ENCODE results near the gene ABCA2.
"Not testable (repeated sequence)": the region's sequence is repeated elsewhere in the genome, so short reads cannot be mapped to it uniquely, and the experiment has no call there.

The ABCA2 gene

DNA sequence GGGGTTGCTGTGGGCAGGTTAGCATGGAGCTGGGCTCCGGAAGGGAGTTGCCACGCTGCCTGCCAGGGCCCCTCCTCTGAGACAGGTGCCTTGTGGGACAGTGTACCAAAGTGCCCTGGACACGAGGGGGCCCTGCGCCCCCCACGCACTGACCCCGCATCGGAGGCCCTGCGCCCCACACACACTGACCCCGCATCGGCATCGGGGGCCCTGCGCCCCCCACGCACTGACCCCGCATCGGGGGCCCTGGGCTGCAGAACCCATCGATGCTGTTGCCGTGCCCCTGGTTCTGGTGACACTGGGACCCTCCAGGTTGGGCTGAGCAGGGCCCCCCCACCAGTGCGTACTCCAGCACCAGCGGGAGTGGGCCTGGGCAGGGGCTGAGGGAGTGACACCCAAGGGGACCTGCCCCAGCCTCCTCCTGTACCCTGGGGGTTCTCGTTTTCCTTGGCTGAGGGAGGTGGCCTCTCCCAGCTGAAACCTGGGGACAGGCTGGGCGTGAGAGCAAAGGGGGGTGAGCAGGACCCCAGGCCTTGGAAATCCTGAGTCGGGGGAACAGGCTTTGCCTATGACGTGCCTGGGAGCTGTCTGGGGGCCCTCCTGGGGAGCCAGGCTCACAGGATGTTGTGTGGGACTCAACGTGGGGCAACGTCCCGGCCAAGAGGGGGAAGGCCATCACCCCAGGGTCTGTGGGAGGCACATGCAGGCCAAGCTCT is 35.4 kb upstream of the ABCA2 start:
- in situ Hi-C loops (cut with MboI; ENCODE audit: low sequenced_read_pairs), result no loop called here

- in situ Hi-C loops (cut with MboI; ENCODE audit: low sequenced_read_pairs), result not testable (repeated sequence)
Observed at GRCh38 chr9:137062798-137063197, 34.8 kb upstream of the ABCA2 start.

DNA sequence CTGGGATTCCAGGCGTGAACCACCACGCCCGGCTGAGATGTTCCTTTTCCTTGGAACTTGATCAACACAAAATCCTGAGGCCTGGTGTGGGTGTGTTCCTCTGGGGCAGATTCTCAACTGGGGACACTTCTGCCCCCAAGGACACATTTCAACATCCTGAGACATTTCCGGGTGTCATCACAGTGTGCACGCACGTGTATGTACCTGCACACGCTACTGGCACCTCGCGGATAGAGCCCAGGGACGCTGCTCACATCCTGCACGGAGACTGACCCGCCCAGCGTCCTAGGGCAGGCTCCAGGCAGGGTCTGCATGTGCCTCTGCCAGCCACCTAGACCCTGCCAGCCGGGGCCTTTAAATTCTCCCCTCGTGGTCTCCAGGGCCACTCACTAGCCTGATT is 34.3 kb upstream of the ABCA2 start:
- in situ Hi-C loops (cut with MboI; ENCODE audit: low sequenced_read_pairs), result no loop called here

- in situ Hi-C loops (cut with MboI; ENCODE audit: low sequenced_read_pairs), result no loop called here
Observed at GRCh38 chr9:137058521-137059234, 30.6 kb upstream of the ABCA2 start.

DNA sequence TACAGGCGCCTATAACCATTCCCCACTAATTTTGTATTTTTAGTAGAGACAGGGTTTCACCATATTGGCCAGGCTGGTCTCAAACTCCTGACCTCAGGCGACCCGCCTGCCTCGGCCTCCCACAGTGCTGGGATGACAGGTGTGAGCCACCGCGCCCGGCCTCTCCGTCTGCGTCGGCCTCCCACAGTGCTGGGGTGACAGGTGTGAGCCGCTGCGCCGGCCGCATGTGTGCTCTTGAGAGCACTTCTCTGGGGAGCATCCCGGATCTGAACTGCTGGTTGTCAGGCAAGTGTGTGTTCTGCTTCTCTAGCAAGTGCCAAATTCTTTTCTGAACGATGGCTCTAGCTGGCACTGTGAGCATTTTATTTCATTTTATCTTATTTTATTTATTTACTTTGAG is 29.5 kb upstream of the ABCA2 start:
- in situ Hi-C loops (cut with MboI; ENCODE audit: low sequenced_read_pairs), result no loop called here

- in situ Hi-C loops (cut with MboI; ENCODE audit: low sequenced_read_pairs), result no loop called here
Observed at GRCh38 chr9:137056739-137057415, 28.8 kb upstream of the ABCA2 start.

GRCh38 chr9:137055385-137056364 is 27.6 kb upstream of the ABCA2 start:
- in situ Hi-C loops (cut with MboI; ENCODE audit: low sequenced_read_pairs), result no loop called here

GRCh38 chr9:137054932-137055384 is 26.9 kb upstream of the ABCA2 start:
- in situ Hi-C loops (cut with MboI; ENCODE audit: low sequenced_read_pairs), result no loop called here

GRCh38 chr9:137053944-137054931 is 26.2 kb upstream of the ABCA2 start, which contains the start of gene ENTPD2:
Gene ENTPD2 (minus strand): TSS chr9:137054061. CDS start chr9:137053997, 64 bp downstream.
- in situ Hi-C loops (cut with MboI; ENCODE audit: low sequenced_read_pairs), result no loop called here

GRCh38 chr9:137052998-137053943 is 25.2 kb upstream of the ABCA2 start:
- in situ Hi-C loops (cut with MboI; ENCODE audit: low sequenced_read_pairs), result no loop called here

DNA sequence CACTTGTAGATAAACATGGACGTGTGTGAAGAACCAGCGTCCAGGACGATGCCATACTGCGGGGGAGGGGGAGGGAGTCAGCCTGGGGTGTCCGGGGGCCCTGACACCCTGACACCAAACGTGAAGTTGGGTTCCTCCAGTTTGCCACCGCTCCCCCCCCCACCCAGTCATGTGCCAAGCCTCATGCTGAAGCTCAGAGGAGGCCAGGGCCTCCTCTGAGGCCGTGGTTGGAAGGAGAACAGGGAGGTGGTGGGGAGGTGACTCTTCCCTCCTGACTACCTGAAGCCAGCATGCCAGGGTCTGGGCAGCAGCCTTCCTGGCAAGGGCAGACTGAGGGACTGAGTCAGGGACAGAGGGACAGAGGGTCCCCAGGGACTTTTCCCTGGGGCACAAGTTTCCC is 24.3 kb upstream of the ABCA2 start:
- in situ Hi-C loops (cut with MboI; ENCODE audit: low sequenced_read_pairs), result no loop called here

DNA sequence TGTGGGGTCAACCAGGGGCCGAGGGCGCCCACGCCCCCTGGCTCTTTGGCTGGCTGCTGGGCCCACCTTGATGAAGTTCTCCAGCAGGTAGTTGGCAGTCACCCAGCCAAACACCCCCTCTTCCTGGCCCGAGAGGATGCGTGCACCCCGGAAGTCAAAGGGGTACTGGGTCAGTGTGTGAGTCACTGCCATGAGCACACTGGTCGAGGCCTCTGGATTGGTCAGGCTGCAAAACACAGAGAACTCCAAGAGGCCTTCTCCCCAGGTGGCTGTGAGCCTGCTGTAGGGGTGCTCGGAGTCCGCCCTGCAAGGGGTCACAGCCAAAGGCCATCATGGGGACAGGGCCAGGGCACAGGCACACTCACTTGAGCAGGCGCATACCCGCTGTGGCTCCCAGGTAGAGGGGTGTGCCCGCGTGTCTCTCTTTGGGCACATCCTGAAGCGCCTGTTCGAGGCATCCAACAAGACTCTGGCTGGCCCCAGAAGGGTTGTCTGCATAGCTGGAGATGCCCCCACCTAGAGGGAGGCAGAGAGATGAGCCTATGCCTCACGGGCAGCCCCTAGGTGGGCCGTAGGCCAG is 23.2 kb upstream of the ABCA2 start:
- in situ Hi-C loops (cut with MboI; ENCODE audit: low sequenced_read_pairs), result no loop called here

DNA sequence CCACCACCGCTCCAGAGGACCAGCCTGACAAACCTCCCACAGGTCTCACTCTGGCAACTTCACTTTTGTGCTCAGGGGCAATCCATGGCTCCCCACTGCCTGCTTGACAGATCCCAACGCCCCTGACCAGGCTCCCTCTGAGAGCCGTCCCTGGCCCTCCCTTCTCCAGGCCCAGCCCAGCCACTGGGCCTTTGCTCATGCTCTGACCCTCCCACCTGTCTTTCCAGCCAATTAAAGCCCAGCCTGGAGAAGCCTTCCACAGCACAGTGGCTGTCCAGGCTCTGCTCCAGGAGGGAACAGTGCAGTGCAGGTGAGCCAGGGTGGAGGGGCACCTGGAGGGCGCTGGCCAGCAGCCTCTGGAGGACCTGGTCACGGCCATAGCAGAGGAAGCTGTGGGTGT is 22.5 kb upstream of the ABCA2 start:
- in situ Hi-C loops (cut with MboI; ENCODE audit: low sequenced_read_pairs), result no loop called here

DNA sequence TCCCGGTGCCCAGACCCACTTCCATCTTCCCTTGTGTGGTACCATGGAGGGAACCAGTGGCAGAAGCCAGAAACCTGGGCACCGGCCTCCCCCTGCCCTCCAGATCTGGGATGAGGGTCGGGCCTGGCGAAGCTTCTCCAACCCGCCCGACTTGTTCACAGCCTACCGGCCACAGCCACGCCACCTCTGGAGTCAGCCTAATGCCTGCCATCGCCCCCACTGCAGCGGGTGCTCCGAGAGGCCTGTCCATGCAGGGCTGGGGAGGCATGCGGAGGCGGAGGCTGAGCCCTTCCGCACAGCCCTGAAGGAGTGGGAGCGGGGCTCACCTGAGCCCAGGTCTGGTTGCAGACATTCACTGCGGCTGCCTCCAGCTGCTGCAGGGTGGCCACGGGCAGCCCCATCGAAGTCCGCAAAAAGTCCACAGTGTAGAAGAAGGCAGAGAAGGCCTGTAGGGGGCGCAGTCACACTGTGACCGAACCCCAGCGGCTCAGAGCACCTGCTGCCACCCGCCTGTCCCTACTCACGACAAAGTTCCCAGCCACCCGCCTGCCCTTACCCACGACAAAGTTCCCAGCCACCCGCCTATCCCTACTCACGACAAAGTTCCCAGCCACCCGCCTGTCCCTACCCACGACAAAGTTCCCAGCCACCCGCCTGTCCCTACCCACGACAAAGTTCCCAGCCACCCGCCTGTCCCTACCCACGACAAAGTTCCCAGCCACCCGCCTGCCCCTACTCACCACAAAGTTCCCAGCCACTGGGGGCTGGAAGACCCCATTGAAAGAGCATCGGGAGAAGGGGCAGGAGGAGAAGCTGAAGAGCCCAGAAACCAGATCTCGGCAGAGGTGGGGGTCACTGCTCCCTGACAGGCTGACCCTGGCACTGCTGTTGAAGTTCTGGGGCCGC is 21.8 kb upstream of the ABCA2 start:
- in situ Hi-C loops (cut with MboI; ENCODE audit: low sequenced_read_pairs), result no loop called here

DNA sequence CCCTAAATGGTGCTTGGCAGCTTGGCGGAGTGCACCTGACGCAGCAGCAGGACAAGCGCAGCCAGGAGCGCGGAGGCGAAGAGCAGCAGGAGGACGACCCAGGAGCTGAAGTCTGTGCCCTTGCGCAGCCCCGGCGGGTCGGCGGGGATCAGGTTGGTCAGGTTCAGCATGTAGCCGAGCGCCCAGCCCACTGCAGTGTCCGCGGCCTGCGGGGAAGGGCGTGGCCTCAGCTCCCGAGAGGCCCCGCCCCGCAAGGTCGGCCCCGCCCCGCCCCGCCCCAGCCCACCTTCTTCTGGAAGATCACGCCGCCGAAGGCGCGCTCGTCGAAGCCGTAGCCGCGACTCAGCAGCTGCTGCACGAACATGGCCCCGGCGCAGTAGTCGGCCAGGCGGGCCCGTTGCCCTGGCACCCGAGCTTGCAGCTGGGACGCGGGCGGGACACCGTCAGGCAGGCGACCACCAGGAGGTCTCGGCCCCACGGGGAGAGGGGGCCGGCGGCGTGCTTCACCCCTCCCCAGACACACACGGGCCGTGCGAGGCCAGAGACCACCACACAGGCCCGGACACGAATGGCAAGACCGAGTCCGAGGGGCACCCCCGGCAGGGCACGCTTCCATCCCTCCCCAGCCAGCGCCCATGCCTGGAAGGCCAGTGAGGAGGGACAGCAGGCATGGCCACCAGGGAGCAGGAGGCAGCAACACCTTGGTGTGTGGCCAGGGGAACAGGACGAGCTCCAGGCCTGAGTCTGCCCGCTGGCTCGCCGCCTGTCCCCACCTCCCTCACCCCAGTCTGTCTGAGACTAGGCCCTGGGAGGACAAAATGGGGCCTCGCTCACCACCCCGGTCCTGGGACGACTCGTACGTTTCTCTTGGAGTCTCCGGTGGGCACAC is 20.9 kb upstream of the ABCA2 start:
- in situ Hi-C loops (cut with MboI; ENCODE audit: low sequenced_read_pairs), result no loop called here

Measured in hTERT RPE-1 (cell line).